Thoracic aorta (tissue), 2 donors: ENCODE data around the gene COMMD4. TPM values are rescaled to one million over a fixed set of nuclear protein-coding genes. Genes with fewer than 3 reads are reported as not detected.

Experiments used
- ATAC-seq: fragments of 150-250 bp; one replicate; pipeline ENCODE4 v1.8.0; 2017; ENCODE audit warnings: low read depth; ENCODE audit not compliant: insufficient number of reproducible peaks, low FRiP score
- DNase-seq: peaks from one replicate; pipeline ENCODE4 v3.0.0-alpha.2; 2020; ENCODE audit warnings: low spot score
- H3K27ac ChIP-seq, 2 donors: fragments of 200-600 bp; sonication (generic); 1 replicate in 1 of 2; 2 replicates in 1 of 2; pipeline ENCODE4 v1.5.1; 2016; ENCODE audit warnings: mild to moderate bottlenecking in 2 of 2, moderate library complexity in 2 of 2
- H3K27me3 ChIP-seq: fragments of 200-600 bp; sonication (generic); replicated peaks from 2 replicates; pipeline ENCODE4 v1.6.0; 2016; ENCODE audit warnings: mild to moderate bottlenecking; ENCODE audit not compliant: insufficient read depth
- H3K36me3 ChIP-seq: fragments of 200-600 bp; sonication (generic); one replicate; pipeline ENCODE4 v1.5.1; 2016
- H3K4me1 ChIP-seq, 2 donors: fragments of 200-600 bp; sonication (generic); 1 replicate in 1 of 2; 2 replicates in 1 of 2; pipeline versions ENCODE4 v1.5.1 to v1.6.0; 2016; ENCODE audit warnings: low read depth in 2 of 2, mild to moderate bottlenecking in 1 of 2; ENCODE audit not compliant: control insufficient read depth in 1 of 2
- H3K4me3 ChIP-seq: fragments of 200-600 bp; sonication (generic); 2 replicates; pipeline ENCODE4 v1.5.1; 2016; ENCODE audit warnings: mild to moderate bottlenecking
- H3K9me3 ChIP-seq: fragments of 200-600 bp; sonication (generic); 2 replicates; pipeline ENCODE4 v1.5.1; 2016
- total RNA-seq, 2 donors: library from RNA; depleted of rRNA; stranded (reverse); fragments of >200 nt; gene quantifications; one replicate each; pipeline versions ENCODE4 v1.1.0 to v1.2.3, GENCODE V29; 2016
- TF ChIP-seq, protein P1 (sequence below): fragments of 200-600 bp; sonication (generic); IDR thresholded peaks from one replicate; pipeline ENCODE4 v1.5.1; 2019; ENCODE audit warnings: antibody characterized with exemption

The COMMD4 gene
- total RNA-seq, 2 donors from 2014 or later = 57.6 to 71.2 TPM

DNA sequence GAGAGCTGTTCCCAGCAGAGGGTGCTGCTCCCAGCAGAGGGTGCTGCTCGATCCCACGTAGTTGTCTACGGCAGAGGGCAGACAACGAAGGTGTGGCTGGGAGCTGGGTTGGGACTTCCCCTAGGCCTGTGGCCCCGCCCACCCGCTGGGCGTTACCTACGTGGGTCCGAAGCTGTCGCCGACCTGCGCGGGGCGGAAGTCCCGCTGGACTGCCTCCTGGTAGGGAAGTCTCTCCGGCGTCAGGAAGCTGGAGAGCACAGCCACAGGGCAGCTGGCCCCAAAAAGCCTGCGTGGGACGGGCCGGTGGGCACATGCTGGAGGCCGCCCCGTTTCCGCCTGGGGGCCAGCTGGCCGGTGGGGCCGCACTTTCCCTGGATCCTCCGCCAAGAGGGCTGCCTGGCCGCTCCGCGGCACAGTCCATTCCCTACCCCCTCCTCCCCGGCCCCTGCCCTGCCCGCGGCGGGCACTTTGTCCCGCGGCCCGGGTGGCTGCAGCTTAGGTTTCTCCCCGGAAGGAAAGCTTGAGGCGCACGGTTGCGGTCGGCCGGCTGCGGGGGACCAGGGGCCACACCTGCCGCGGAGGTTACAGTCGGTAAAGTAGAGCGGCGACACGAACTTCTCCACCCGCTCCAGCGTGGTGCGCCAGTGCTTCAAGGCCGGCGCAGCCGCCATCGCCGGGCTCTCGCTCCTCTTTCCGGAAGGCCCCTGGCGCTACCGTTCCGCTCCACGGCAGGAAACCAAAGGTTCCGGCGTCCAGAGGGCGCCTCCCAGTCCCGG lies 32.2 kb downstream of the COMMD4 start, which contains the start of gene MAN2C1:
TSS of gene MAN2C1 (minus strand) at position 695 of the 776 bp plus-strand sequence. CDS start at position 671, 24 bp downstream.
- Histone ChIP-seq H3K4me1 (peaks cover 6 to 16% of the 10 kb centered on the region in 2 donors), H3K4me3 (peak within 1 kb of the TSS; percentile 94), H3K27ac (peak within 1 kb of the TSS; percentile 97 to 98), H3K36me3 (peaks cover 44% of the 10 kb centered on the region), H3K9me3 (no peaks in the 10 kb centered on the region), H3K27me3 (no peaks in the 10 kb centered on the region)
- peak; percentile 73 for ATAC-seq
- TF ChIP-seq, protein P1, sequence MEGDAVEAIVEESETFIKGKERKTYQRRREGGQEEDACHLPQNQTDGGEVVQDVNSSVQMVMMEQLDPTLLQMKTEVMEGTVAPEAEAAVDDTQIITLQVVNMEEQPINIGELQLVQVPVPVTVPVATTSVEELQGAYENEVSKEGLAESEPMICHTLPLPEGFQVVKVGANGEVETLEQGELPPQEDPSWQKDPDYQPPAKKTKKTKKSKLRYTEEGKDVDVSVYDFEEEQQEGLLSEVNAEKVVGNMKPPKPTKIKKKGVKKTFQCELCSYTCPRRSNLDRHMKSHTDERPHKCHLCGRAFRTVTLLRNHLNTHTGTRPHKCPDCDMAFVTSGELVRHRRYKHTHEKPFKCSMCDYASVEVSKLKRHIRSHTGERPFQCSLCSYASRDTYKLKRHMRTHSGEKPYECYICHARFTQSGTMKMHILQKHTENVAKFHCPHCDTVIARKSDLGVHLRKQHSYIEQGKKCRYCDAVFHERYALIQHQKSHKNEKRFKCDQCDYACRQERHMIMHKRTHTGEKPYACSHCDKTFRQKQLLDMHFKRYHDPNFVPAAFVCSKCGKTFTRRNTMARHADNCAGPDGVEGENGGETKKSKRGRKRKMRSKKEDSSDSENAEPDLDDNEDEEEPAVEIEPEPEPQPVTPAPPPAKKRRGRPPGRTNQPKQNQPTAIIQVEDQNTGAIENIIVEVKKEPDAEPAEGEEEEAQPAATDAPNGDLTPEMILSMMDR = peak; percentile 67
- DNase-seq = peak; percentile 85

- no peaks in the 10 kb centered on the region for H3K27me3 ChIP-seq
- peak overlapping the region; percentile 94 for H3K4me3 ChIP-seq
- H3K4me1 ChIP-seq = peaks cover 6 to 16% of the 10 kb centered on the region in 2 donors
- no peak for ATAC-seq
- no peaks in the 10 kb centered on the region for H3K9me3 ChIP-seq
- TF ChIP-seq, protein P1 = no peak
- no peak for DNase-seq
- H3K36me3 ChIP-seq = peaks cover 48% of the 10 kb centered on the region
- H3K27ac ChIP-seq = peak overlapping the region; percentile 97 to 98
Measured at GRCh38 chr15:75368689-75369239, 32.9 kb downstream of the COMMD4 start.

DNA sequence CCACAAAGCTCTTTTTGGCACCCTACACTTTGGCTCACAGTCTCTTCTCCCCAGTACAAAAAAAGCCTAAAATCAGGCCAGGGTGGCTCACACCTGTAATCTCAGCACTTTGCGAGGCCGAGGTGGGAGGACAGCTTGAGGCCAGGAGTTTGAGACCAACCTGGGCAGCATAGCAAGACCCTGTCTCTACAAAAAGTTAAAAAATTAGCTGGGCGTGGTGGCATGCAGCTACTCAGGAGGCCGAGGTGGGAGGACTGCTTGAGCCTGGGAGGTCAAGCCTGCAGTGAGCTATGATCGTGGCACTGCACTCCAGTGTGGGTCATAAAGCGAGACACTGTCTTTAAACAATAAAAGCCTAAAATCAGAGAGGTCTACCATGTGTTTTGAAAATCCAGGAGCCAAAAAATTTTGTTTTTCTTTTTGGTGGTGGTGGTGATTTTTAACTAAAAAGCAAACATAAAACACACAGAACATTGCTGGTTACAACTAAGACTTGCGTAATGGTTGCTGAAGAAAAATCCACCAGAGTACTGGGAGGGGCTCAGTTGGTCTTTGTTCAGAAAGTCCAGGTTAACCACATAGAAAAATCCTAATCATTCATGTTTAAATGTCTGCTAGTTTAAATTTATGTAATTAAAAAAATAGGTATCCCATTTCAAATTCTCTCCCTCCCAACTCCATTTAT lies 34.2 kb downstream of the COMMD4 start:
- DNase-seq (no peak), ATAC-seq (no peak)
- peaks cover 37% of the 10 kb centered on the region for H3K36me3 ChIP-seq
- no peak overlapping the region for H3K4me3 ChIP-seq
- no peaks in the 10 kb centered on the region for H3K27me3 ChIP-seq
- no peak overlapping the region for H3K27ac ChIP-seq
- H3K4me1 ChIP-seq = peaks cover 6 to 16% of the 10 kb centered on the region in 2 donors
- no peaks in the 10 kb centered on the region for H3K9me3 ChIP-seq
- TF ChIP-seq, protein P1 = no peak

GRCh38 chr15:75371486-75371885 lies 35.6 kb downstream of the COMMD4 start:
- Histone ChIP-seq H3K27me3 (no peaks in the 10 kb centered on the region), H3K27ac (no peak overlapping the region), H3K4me3 (no peak overlapping the region), H3K36me3 (peaks cover 34% of the 10 kb centered on the region), H3K4me1 (peaks cover 6 to 16% of the 10 kb centered on the region in 2 donors), H3K9me3 (no peaks in the 10 kb centered on the region)
- ATAC-seq = no peak
- TF ChIP-seq, protein P1 = no peak
- no peak for DNase-seq
